Suprapubic skin (tissue), 4 donors: ENCODE measurements around the gene CREB1. TPM values are rescaled to one million over a fixed set of nuclear protein-coding genes. Genes with fewer than 3 reads are reported as not detected.

Experiments
- DNase-seq, 2 donors: peaks; one replicate each; pipeline ENCODE4 v3.0.0-alpha.2; 2019; ENCODE audit warnings: low spot score in 2 of 2
- H3K27ac ChIP-seq: fragments of 200-600 bp; sonication (generic); one replicate; pipeline ENCODE4 v1.5.1; 2019
- H3K27me3 ChIP-seq: fragments of 200-600 bp; sonication (generic); one replicate; pipeline ENCODE4 v1.5.1; 2019
- H3K36me3 ChIP-seq: fragments of 200-600 bp; sonication (generic); one replicate; pipeline ENCODE4 v1.5.1; 2019
- H3K4me1 ChIP-seq: fragments of 200-600 bp; sonication (generic); one replicate; pipeline ENCODE4 v1.5.1; 2019
- H3K4me3 ChIP-seq: fragments of 200-600 bp; sonication (generic); one replicate; pipeline ENCODE4 v1.5.1; 2019; ENCODE audit warnings: mild to moderate bottlenecking
- H3K9me3 ChIP-seq: fragments of 200-600 bp; sonication (generic); one replicate; pipeline ENCODE4 v1.5.1; 2019
- EP300 ChIP-seq: sonication (generic); formaldehyde crosslinking; IDR thresholded peaks from one replicate; pipeline ENCODE4 v1.6.1; 2017; ENCODE audit warnings: antibody characterized with exemption
- POLR2A ChIP-seq, 2 donors: fragments of 450-650 bp; IDR thresholded peaks; one replicate each; pipeline ENCODE4 v1.6.1; 2017; ENCODE audit warnings: antibody characterized with exemption in 2 of 2, mild to moderate bottlenecking in 2 of 2, moderate library complexity in 2 of 2
- POLR2AphosphoS5 ChIP-seq, 3 donors: sonication (generic); formaldehyde crosslinking; IDR thresholded peaks; one replicate each; pipeline ENCODE4 v1.6.1; 2017; ENCODE audit warnings: antibody characterized with exemption in 3 of 3
- WGBS: methylation state at CpG from one replicate; pipeline ENCODE4 v1.1.5; 2018; 5-methylcytosine and 5-hydroxymethylcytosine counted together
- total RNA-seq, 4 donors: library from RNA; depleted of rRNA; stranded (reverse); fragments of >200 nt; gene quantifications; one replicate each; pipeline ENCODE4 v1.1.0, GENCODE V29; 2016
- TF ChIP-seq, protein P1 (sequence below), 2 donors: fragments of 200-600 bp in 1 of 2; fragments of 450-650 bp in 1 of 2; sonication (generic) in 1 of 2; IDR thresholded peaks; one replicate each; pipeline ENCODE4 v1.5.1; 2016 to 2019; ENCODE audit warnings: antibody characterized with exemption in 2 of 2, mild to moderate bottlenecking in 1 of 2, moderate library complexity in 1 of 2

The CREB1 gene
- total RNA-seq, 4 donors from 2014 or later, result 33.3 to 90.4 (median 55.1) TPM

- H3K27ac ChIP-seq, result no peak overlapping the region
- no peaks in the 10 kb centered on the region for H3K9me3 ChIP-seq
- peaks cover 4% of the 10 kb centered on the region for H3K4me1 ChIP-seq
- H3K4me3 ChIP-seq, result no peak overlapping the region
- peaks cover 3% of the 10 kb centered on the region for H3K36me3 ChIP-seq
- 96% methylated on average over 2 of the region's 2 CpGs for WGBS
- TF ChIP-seq POLR2A (IDR thresholded peaks at IDR 0.05) (no peak), EP300 (no peak), POLR2AphosphoS5 (IDR thresholded peaks at IDR 0.05) (no peak)
- TF ChIP-seq, protein P1, sequence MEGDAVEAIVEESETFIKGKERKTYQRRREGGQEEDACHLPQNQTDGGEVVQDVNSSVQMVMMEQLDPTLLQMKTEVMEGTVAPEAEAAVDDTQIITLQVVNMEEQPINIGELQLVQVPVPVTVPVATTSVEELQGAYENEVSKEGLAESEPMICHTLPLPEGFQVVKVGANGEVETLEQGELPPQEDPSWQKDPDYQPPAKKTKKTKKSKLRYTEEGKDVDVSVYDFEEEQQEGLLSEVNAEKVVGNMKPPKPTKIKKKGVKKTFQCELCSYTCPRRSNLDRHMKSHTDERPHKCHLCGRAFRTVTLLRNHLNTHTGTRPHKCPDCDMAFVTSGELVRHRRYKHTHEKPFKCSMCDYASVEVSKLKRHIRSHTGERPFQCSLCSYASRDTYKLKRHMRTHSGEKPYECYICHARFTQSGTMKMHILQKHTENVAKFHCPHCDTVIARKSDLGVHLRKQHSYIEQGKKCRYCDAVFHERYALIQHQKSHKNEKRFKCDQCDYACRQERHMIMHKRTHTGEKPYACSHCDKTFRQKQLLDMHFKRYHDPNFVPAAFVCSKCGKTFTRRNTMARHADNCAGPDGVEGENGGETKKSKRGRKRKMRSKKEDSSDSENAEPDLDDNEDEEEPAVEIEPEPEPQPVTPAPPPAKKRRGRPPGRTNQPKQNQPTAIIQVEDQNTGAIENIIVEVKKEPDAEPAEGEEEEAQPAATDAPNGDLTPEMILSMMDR (IDR thresholded peaks at IDR 0.05), result no peak
- no peaks in the 10 kb centered on the region for H3K27me3 ChIP-seq
- DNase-seq, result no peak
Observed at GRCh38 chr2:207541933-207542332, 12.2 kb downstream of the CREB1 start.

DNA sequence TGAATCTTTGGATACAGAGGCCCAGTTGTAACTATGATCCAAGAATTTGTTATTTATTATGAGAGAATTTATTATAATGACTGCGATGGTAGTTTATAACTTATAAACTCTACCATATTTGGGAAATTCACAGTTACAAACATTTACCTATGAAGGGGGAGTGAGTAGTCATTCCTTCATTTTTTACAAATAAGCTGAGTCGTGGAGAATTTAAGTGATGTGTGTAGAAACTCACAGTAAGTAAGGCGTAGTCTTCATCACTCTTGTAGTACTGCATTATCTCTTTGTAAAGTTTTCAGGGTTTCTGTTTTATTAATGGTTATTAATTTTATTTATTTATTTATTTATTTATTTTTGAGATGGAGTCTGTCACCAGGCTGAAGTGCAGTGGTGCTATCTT is 13.5 kb downstream of the CREB1 start:
- Histone ChIP-seq H3K27me3 (no peaks in the 10 kb centered on the region), H3K9me3 (no peaks in the 10 kb centered on the region), H3K36me3 (no peaks in the 10 kb centered on the region), H3K27ac (no peak overlapping the region), H3K4me3 (no peak overlapping the region), H3K4me1 (peaks cover 4% of the 10 kb centered on the region)
- TF ChIP-seq POLR2A (IDR thresholded peaks at IDR 0.05) (no peak), POLR2AphosphoS5 (IDR thresholded peaks at IDR 0.05) (no peak), EP300 (no peak)
- TF ChIP-seq, protein P1 (IDR thresholded peaks at IDR 0.05), result no peak
- DNase-seq, result no peak
- 98% methylated on average over 3 of the region's 3 CpGs for WGBS

- Histone ChIP-seq H3K27ac (no peak overlapping the region), H3K9me3 (no peaks in the 10 kb centered on the region), H3K4me3 (no peak overlapping the region), H3K36me3 (no peaks in the 10 kb centered on the region), H3K4me1 (peaks cover 21% of the 10 kb centered on the region), H3K27me3 (no peaks in the 10 kb centered on the region)
- TF ChIP-seq POLR2AphosphoS5 (IDR thresholded peaks at IDR 0.05) (no peak), EP300 (no peak), POLR2A (IDR thresholded peaks at IDR 0.05) (no peak)
- TF ChIP-seq, protein P1 (IDR thresholded peaks at IDR 0.05), result no peak
- DNase-seq, result no peak
Observed at GRCh38 chr2:207546822-207547221, 17.1 kb downstream of the CREB1 start.

GRCh38 chr2:207549145-207549544 is 19.4 kb downstream of the CREB1 start:
- H3K4me3 ChIP-seq, result no peak overlapping the region
- H3K27me3 ChIP-seq, result no peaks in the 10 kb centered on the region
- peaks cover 21% of the 10 kb centered on the region for H3K4me1 ChIP-seq
- no peaks in the 10 kb centered on the region for H3K36me3 ChIP-seq
- no peak overlapping the region for H3K27ac ChIP-seq
- 72% methylated on average over 2 of the region's 2 CpGs for WGBS
- H3K9me3 ChIP-seq, result no peaks in the 10 kb centered on the region
- TF ChIP-seq POLR2AphosphoS5 (IDR thresholded peaks at IDR 0.05) (no peak), EP300 (no peak), POLR2A (IDR thresholded peaks at IDR 0.05) (no peak)
- TF ChIP-seq, protein P1 (IDR thresholded peaks at IDR 0.05), result no peak
- no peak for DNase-seq

DNA sequence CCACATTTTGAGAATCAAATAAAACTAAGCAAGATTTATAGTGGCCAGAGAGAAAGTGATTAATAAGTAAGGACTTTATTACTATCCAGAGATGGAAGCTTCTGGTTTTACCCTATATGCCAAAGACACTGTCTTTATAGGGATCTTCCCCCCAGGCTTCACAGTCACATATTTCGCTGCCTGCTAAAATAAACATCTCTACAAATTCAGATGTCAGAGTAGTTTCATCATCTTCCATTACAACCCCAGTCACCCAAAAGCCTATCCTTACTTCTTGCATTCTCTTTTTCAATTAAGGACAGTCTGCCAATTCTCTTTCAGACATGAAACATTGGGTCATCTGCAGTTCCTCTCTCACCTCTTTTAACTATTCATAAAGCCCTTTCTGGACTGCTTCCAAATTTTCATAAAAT is 28.3 kb downstream of the CREB1 start:
- WGBS, result 86% methylated on average over 1 of the region's 1 CpG
- Histone ChIP-seq H3K9me3 (no peaks in the 10 kb centered on the region), H3K36me3 (peaks cover 28% of the 10 kb centered on the region), H3K4me1 (peaks cover 5% of the 10 kb centered on the region), H3K27me3 (no peaks in the 10 kb centered on the region), H3K27ac (no peak overlapping the region), H3K4me3 (no peak overlapping the region)
- DNase-seq, result no peak
- TF ChIP-seq, protein P1 (IDR thresholded peaks at IDR 0.05), result no peak
- TF ChIP-seq POLR2A (IDR thresholded peaks at IDR 0.05), result no peak
- no peak for TF ChIP-seq EP300
- TF ChIP-seq POLR2AphosphoS5 (IDR thresholded peaks at IDR 0.05), result no peak
